HepG2 (cell line): ENCODE results near the gene MID1. TPM values are rescaled to one million over a fixed set of nuclear protein-coding genes. Genes with fewer than 3 reads are reported as not detected.

Experiments used
- ATAC-seq: fragments of 200-7000 bp; cut with Tn5 transposase; 3 replicates; pipeline ENCODE4 v1.9.1; 2020; ENCODE audit warnings: mild to moderate bottlenecking, moderate library complexity
- BruUV-seq: library from RNA; stranded (reverse); fragments of 400-500 nt; replicated peaks from 2 replicates; lab custom pipeline; 2021; lab: Mats Ljungman, UMichigan
- CTCF ChIA-PET: fragments of 300-600 bp; formaldehyde crosslinking; extraction: SDS; loops from one replicate; lab custom pipeline; 2021; ENCODE audit warnings: low total read pairs, inconsistent platforms, low intra/inter-chr PET ratio; lab: Yijun Ruan, JAX
- POLR2A ChIA-PET: fragments of 350-600 bp; sonication (Branson Sonifier 250); formaldehyde crosslinking; loops from one replicate; lab custom pipeline; 2020; ENCODE audit warnings: antibody characterized with exemption, inconsistent platforms; lab: Yijun Ruan, JAX
- DNase-seq: peaks from one replicate; pipeline ENCODE4 v3.0.0-alpha.2; 2015; ENCODE audit warnings: low spot score
- FAIRE-seq: peaks from 3 replicates; lab custom pipeline; 2011; peaks lifted over from hg19 to GRCh38; lab: Jason Lieb, UNC
- H2AFZ ChIP-seq: one replicate; pipeline ENCODE4 v1.6.1; 2011; ENCODE audit warnings: low read length, inconsistent platforms
- H3K27ac ChIP-seq: fragments of 300-600 bp; 3 replicates; pipeline ENCODE4 v1.8.0; 2011; ENCODE audit warnings: mixed run types, mild to moderate bottlenecking, mixed read lengths, low read length, inconsistent platforms; ENCODE audit not compliant: insufficient read depth; ENCODE audit errors: extremely low read length
- H3K27me3 ChIP-seq, 2 experiments: fragments of 200-600 bp in 1 of 2; 2 replicates in 1 of 2; 3 replicates in 1 of 2; pipeline versions ENCODE4 v1.6.0 to v1.8.0; 2011; ENCODE audit warnings: low read length in 2 of 2, mild to moderate bottlenecking in 2 of 2, moderate library complexity in 2 of 2, inconsistent platforms in 1 of 2; ENCODE audit not compliant: insufficient read depth in 2 of 2, control insufficient read depth in 1 of 2
- H3K36me3 ChIP-seq, 2 experiments: fragments of 200-600 bp in 1 of 2; replicated peaks in 1 of 2; 2 replicates in 1 of 2; 3 replicates in 1 of 2; pipeline versions ENCODE4 v1.5.1 to v1.8.0; 2011; ENCODE audit warnings: low read length in 2 of 2, inconsistent platforms in 1 of 2; ENCODE audit not compliant: insufficient read depth in 2 of 2, control insufficient read depth in 1 of 2
- H3K4me1 ChIP-seq: 2 replicates; pipeline ENCODE4 v1.5.1; 2012; ENCODE audit warnings: low read length, inconsistent platforms; ENCODE audit not compliant: insufficient read depth
- H3K4me2 ChIP-seq: 2 replicates; pipeline ENCODE4 v1.6.0; 2011; ENCODE audit warnings: low read depth, low read length, inconsistent platforms
- H3K4me3 ChIP-seq, 3 experiments: fragments of 200-600 bp in 1 of 3; sonication (generic), shearing (Covaris generic) in 1 of 3; replicated peaks in 1 of 3; 2 replicates each; pipeline ENCODE4 v1.5.1; 2011 to 2016; ENCODE audit warnings: low read length in 3 of 3, inconsistent platforms in 2 of 3, low read depth in 2 of 3, mild to moderate bottlenecking in 2 of 3, control low read depth in 1 of 3, mixed read lengths in 1 of 3; ENCODE audit not compliant: insufficient read depth in 1 of 3
- H3K79me2 ChIP-seq: one replicate; pipeline ENCODE4 v1.6.1; 2011; ENCODE audit warnings: low read length, inconsistent platforms; ENCODE audit not compliant: insufficient read depth
- H3K9ac ChIP-seq: 2 replicates; pipeline ENCODE4 v1.6.0; 2011; ENCODE audit warnings: mild to moderate bottlenecking, low read depth, low read length, inconsistent platforms; ENCODE audit not compliant: insufficient read depth
- H3K9me3 ChIP-seq: 2 replicates; pipeline ENCODE4 v1.5.1; 2012; ENCODE audit warnings: mild to moderate bottlenecking, low read length
- H4K20me1 ChIP-seq: 2 replicates; pipeline ENCODE4 v1.6.0; 2011; ENCODE audit warnings: inconsistent platforms, mild to moderate bottlenecking, low read length, moderate library complexity; ENCODE audit not compliant: insufficient read depth
- HNRNPUL1 ChIP-seq: fragments of 200-400 bp; formaldehyde crosslinking; IDR thresholded peaks from 2 replicates; pipeline ENCODE4 v1.6.1; 2017; ENCODE audit warnings: low read depth, mild to moderate bottlenecking, low read length, moderate library complexity
- IRX3 ChIP-seq: sonication (generic); formaldehyde crosslinking; IDR thresholded peaks from 2 replicates; pipeline ENCODE4 v1.8.1; 2023; ENCODE audit warnings: mild to moderate bottlenecking, low read depth, missing genetic modification reagents, borderline replicate concordance
- SMC3 ChIP-seq: IDR thresholded peaks from 2 replicates; pipeline ENCODE4 v1.6.1; 2011; ENCODE audit warnings: low read length, improper control_type of control experiment
- STAG1 ChIP-seq: sonication (generic); formaldehyde crosslinking; IDR thresholded peaks from 2 replicates; pipeline ENCODE4 v1.4.0; 2020; ENCODE audit warnings: missing genetic modification reagents
- XRCC5 ChIP-seq: fragments of 200-400 bp; formaldehyde crosslinking; optimal IDR thresholded peaks from 2 replicates; pipeline ENCODE3; 2017; ENCODE audit warnings: mild to moderate bottlenecking, low read length
- ZBTB40 ChIP-seq, 2 experiments: fragments of 450-650 bp in 1 of 2; sonication (generic) in 1 of 2; formaldehyde crosslinking in 1 of 2; IDR thresholded peaks; 2 replicates each; pipeline versions ENCODE4 v1.6.1 to v1.8.0; 2016 to 2022; ENCODE audit warnings: antibody characterized with exemption in 1 of 2, mild to moderate bottlenecking in 1 of 2, missing genetic modification reagents in 1 of 2
- ZNF83 ChIP-seq: sonication (generic); formaldehyde crosslinking; IDR thresholded peaks from 2 replicates; pipeline ENCODE4 v1.4.0; 2020; ENCODE audit warnings: missing genetic modification reagents, mild to moderate bottlenecking, borderline replicate concordance
- WGBS: methylation state at CpG from one replicate; pipeline ENCODE4 v1.1.6; 2017; ENCODE audit warnings: low lambda C conversion rate; 5-methylcytosine and 5-hydroxymethylcytosine counted together
- in situ Hi-C: cut with HindIII; loops from 2 replicates; pipeline ENCODE4 v1.10.0; 2017; ENCODE audit warnings: low pct_unique_long_range_greater_than_20kb; ENCODE audit not compliant: extremely low pct_ligation_motif_present
- intact Hi-C: fragments of 100-400 bp; cut with micrococcal nuclease; formaldehyde crosslinking; loops from one replicate; pipeline ENCODE4 v1.10.0; 2022; ENCODE audit not compliant: unreplicated experiment
- polyA plus RNA-seq, 8 experiments: library from polyadenylated mRNA; depleted of rRNA in 3 of 8; stranded (reverse) in 7 of 8; unstranded in 1 of 8; fragments of >200 nt; fragmentation: Illumina TruSeq in 4 of 8; extraction: Trizol in 4 of 8; gene quantifications; 2 replicates each; pipeline versions ENCODE4 v1.2.1 to v1.2.3, GENCODE V29; 2011 to 2016; ENCODE audit warnings: low read depth in 4 of 8, missing spikeins in 1 of 8, mixed read lengths in 1 of 8; ENCODE audit not compliant: insufficient read depth in 1 of 8
- total RNA-seq, 5 experiments: library from RNA; depleted of rRNA; stranded (reverse); fragments of >200 nt; fragmentation: Illumina TruSeq; extraction: Trizol; gene quantifications; 2 replicates each; pipeline ENCODE4 v1.2.3, GENCODE V29; 2016; ENCODE audit warnings: low read depth in 1 of 5
- TF ChIP-seq, protein P1 (sequence below): sonication (generic); formaldehyde crosslinking; IDR thresholded peaks from 2 replicates; pipeline ENCODE4 v1.5.0; 2020; ENCODE audit warnings: mild to moderate bottlenecking, low read depth, missing genetic modification reagents, borderline replicate concordance
- TF ChIP-seq, protein P2 (sequence below): sonication (generic); formaldehyde crosslinking; IDR thresholded peaks from 2 replicates; pipeline ENCODE4 v1.5.0; 2020; ENCODE audit warnings: mild to moderate bottlenecking, missing genetic modification reagents, moderate library complexity

Gene MID1
- total and polyA plus RNA-seq, 2 of the 13 experiments (the other 11 are each of a cell fraction or from before 2014, with no cell fraction given), result 0.86 to 1.1 TPM

DNA sequence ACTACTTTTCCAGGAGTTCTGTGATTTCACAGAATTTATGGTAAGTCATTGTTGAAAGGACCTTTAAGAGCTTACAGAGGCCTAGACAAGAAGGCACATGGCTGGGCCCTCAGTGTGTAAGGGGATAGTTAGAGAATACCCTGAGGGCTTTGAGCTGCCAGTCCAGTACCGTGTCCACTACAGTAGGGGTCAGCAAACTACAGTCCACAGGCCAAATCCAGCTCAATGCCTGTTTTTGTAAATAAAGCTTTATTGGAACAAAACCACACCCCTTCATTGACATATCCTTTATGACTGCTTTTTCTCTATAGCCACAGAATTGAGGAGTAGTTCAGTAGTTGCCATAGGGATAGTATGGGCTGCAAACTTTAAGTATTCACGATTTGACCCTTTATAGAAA is 176.2 kb downstream of the MID1 start:
- WGBS, result 9% methylated on average over 1 of the region's 2 CpGs
- FAIRE-seq, result no peak
- intact Hi-C loops, result loop anchor here (1.0 kb wide), 2 partner anchors 154 to 656 kb away; no protein-coding TSS in a partner anchor

More for the DNA sequence above, 176.2 kb downstream of the MID1 start:
- DNase-seq, result peak; percentile 2
- no peak overlapping the region for H3K27ac ChIP-seq
- H3K9ac ChIP-seq, result no peak overlapping the region
- H2AFZ ChIP-seq, result no peak overlapping the region
- peak; percentile 66 for ATAC-seq
- H3K27me3 ChIP-seq, result no peaks in the 10 kb centered on the region
- BruUV-seq, result no TSS peak
- H3K9me3 ChIP-seq, result no peaks in the 10 kb centered on the region
- no peaks in the 10 kb centered on the region for H3K79me2 ChIP-seq
- H3K4me1 ChIP-seq, result no peaks in the 10 kb centered on the region
- ChIA-PET CTCF (interaction anchor here (1.2 kb wide), 1 partner anchor 657 kb away, joined by 3 read pairs; no protein-coding TSS in a partner anchor), POLR2A (no interaction called here)
- H3K36me3 ChIP-seq, result no peaks in the 10 kb centered on the region
- no peak overlapping the region for H3K4me3 ChIP-seq
- in situ Hi-C loops, result loop anchor here (10.0 kb wide), 1 partner anchor 661 kb away; no protein-coding TSS in a partner anchor
- no peaks in the 10 kb centered on the region for H4K20me1 ChIP-seq
- TF ChIP-seq ZBTB40 (IDR thresholded peaks at IDR 0.05) (peak; percentile 84), ZBTB40 (CRISPR knock-in tag; IDR thresholded peaks at IDR 0.05) (peak; percentile 99), STAG1 (CRISPR knock-in tag) (peak; percentile 59; the same call in 1 of the 2 replicates), ZNF83 (no peak), SMC3 (peak; percentile 33), XRCC5 (no peak), IRX3 (CRISPR knock-in tag) (no peak), HNRNPUL1 (no peak)
- TF ChIP-seq, protein P1, sequence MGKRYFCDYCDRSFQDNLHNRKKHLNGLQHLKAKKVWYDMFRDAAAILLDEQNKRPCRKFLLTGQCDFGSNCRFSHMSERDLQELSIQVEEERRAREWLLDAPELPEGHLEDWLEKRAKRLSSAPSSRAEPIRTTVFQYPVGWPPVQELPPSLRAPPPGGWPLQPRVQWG (CRISPR knock-in tag), result no peak
- TF ChIP-seq, protein P2, sequence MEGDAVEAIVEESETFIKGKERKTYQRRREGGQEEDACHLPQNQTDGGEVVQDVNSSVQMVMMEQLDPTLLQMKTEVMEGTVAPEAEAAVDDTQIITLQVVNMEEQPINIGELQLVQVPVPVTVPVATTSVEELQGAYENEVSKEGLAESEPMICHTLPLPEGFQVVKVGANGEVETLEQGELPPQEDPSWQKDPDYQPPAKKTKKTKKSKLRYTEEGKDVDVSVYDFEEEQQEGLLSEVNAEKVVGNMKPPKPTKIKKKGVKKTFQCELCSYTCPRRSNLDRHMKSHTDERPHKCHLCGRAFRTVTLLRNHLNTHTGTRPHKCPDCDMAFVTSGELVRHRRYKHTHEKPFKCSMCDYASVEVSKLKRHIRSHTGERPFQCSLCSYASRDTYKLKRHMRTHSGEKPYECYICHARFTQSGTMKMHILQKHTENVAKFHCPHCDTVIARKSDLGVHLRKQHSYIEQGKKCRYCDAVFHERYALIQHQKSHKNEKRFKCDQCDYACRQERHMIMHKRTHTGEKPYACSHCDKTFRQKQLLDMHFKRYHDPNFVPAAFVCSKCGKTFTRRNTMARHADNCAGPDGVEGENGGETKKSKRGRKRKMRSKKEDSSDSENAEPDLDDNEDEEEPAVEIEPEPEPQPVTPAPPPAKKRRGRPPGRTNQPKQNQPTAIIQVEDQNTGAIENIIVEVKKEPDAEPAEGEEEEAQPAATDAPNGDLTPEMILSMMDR (CRISPR knock-in tag), result peak; percentile 48
- no peak overlapping the region for H3K4me2 ChIP-seq
